DMS53 (cell line): ENCODE data around the gene CERS3.

Source experiments
- DNase-seq: peaks from one replicate; lab custom pipeline; 2025; lab: John Stamatoyannopoulos, UW

The CERS3 gene

GRCh38 chr15:100529556-100529955 is 806 bp upstream of the CERS3 start:
- DNase-seq, result no peak

- DNase-seq, result no peak
Observed at GRCh38 chr15:100526027-100526481, 2.7 kb downstream of the CERS3 start.

- DNase-seq, result no peak
Observed at GRCh38 chr15:100525436-100525835, 3.3 kb downstream of the CERS3 start.

GRCh38 chr15:100524326-100524725 is 4.4 kb downstream of the CERS3 start:
- DNase-seq, result no peak

- DNase-seq, result no peak
Observed at GRCh38 chr15:100521907-100522306, 6.8 kb downstream of the CERS3 start.

- no peak for DNase-seq
Observed at GRCh38 chr15:100520132-100520921, 8.4 kb downstream of the CERS3 start.

GRCh38 chr15:100517846-100518245 is 10.9 kb downstream of the CERS3 start:
- no peak for DNase-seq

- no peak for DNase-seq
Observed at GRCh38 chr15:100516643-100517512, 11.9 kb downstream of the CERS3 start.

GRCh38 chr15:100515758-100516157 is 13.0 kb downstream of the CERS3 start:
- DNase-seq, result no peak

GRCh38 chr15:100508641-100509300 is 20.0 kb downstream of the CERS3 start:
- no peak for DNase-seq

GRCh38 chr15:100502651-100503050 is 26.1 kb downstream of the CERS3 start:
- no peak for DNase-seq

- DNase-seq, result no peak
Observed at GRCh38 chr15:100501117-100501516, 27.6 kb downstream of the CERS3 start.

GRCh38 chr15:100500226-100500990 is 28.3 kb downstream of the CERS3 start:
- DNase-seq, result no peak

- DNase-seq, result no peak
Observed at GRCh38 chr15:100495861-100496260, 32.9 kb downstream of the CERS3 start.

- DNase-seq, result no peak
Observed at GRCh38 chr15:100493213-100493612, 35.5 kb downstream of the CERS3 start.

- DNase-seq, result no peak
Observed at GRCh38 chr15:100484443-100484842, 44.3 kb downstream of the CERS3 start.

GRCh38 chr15:100483370-100483769 is 45.4 kb downstream of the CERS3 start:
- DNase-seq, result no peak

- DNase-seq, result no peak
Observed at GRCh38 chr15:100476805-100477204, 51.9 kb downstream of the CERS3 start.

- DNase-seq, result no peak
Observed at GRCh38 chr15:100472736-100473135, 56.0 kb downstream of the CERS3 start.

GRCh38 chr15:100471933-100472332 is 56.8 kb downstream of the CERS3 start:
- no peak for DNase-seq

- DNase-seq, result no peak
Observed at GRCh38 chr15:100468285-100468684, 60.5 kb downstream of the CERS3 start.

GRCh38 chr15:100466073-100466472 is 62.7 kb downstream of the CERS3 start:
- DNase-seq, result no peak
